ENCODE data around the gene NGF.

NGF gene

DNA sequence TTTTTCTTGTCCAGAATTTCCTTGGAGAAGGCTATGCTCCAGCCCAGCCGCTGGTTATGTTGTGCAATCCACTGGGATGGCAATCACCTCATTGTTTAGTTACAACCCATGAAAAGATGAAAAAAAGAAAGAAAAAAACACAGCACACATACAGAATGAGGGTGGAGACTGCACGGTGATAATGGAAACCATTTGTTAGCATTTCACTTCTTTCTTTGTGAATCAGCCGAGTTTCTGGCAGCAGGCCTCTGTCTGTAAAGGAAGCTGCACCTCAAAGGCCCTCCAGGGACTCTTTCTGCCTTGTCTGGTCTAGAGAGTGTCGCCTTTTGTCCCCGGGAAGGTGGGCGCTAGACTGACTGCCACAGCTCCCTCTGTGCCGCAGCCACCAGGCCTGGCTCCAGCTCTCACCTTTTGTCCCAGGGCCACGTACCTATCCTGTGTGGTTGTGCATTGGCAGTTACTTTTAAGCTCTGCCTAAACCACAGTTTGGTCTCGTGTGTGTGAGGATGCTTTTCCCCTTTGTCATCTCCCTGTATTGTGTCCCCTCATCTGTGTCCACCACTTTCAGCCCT lies 35.6 kb downstream of the NGF start:
- Histone ChIP-seq H3K4me2 (ENCODE audit: low read depth, low read length) (no peak overlapping the region), H3K36me3 (replicated peaks; ENCODE audit: insufficient read depth, low read length) (no peaks in the 10 kb centered on the region), H3K79me2 (ENCODE audit: low read length) (no peaks in the 10 kb centered on the region)

DNA sequence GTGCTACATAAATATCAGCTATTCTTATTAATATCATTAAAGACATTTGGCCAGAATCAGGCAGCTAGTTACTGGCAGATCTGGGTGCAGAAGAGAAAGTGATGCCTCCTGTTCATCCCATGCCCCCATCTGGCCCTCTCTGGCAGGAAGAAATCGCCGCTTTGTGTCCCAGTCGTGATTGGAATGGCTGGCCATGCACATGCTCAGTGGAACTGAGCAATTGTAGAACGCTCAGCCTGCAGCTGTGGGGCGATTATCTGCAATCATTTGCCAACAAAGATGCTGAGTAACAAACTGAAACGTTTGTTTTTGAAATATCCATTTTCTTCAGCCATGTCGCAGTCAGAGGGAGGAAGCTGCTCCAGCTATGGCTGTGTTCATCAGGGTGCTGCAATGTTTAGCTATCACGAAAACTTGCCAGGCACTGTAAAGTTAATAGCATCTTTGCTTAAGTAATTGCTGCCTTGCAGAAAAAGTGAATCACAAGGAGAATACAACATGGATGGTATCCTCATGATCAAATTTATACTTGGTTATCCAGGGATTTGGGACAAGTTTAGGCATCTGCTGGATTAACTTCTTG lies 36.5 kb downstream of the NGF start:
- Histone ChIP-seq H3K9me3 (replicated peaks; ENCODE audit: insufficient read depth, low read length) (no peaks in the 10 kb centered on the region), H3K27me3 (replicated peaks; ENCODE audit: insufficient read depth, low read length) (peaks cover 43% of the 10 kb centered on the region), H3K9me2 (replicated peaks; ENCODE audit: insufficient read depth, low read length) (no peaks in the 10 kb centered on the region), H3F3A (ENCODE audit: insufficient read depth, low read length) (0 out of 2 replicates have a peak, but pooled peaks cover 4% of the 10 kb centered on the region), H3K27ac (ENCODE audit: low read length) (no peak overlapping the region), H2AFZ (ENCODE audit: low read length) (no peak overlapping the region), H3K9ac (ENCODE audit: low read length) (no peak overlapping the region), H3K4me2 (ENCODE audit: low read depth, low read length) (no peak overlapping the region), H3K79me2 (ENCODE audit: low read length) (no peaks in the 10 kb centered on the region), H3K4me1 (ENCODE audit: low read length) (peaks cover 11% of the 10 kb centered on the region), H4K20me1 (ENCODE audit: insufficient read depth, low read length) (no peaks in the 10 kb centered on the region), H3K4me3 (ENCODE audit: low read length) (no peak overlapping the region), H3K36me3 (replicated peaks; ENCODE audit: insufficient read depth, low read length) (no peaks in the 10 kb centered on the region)
- DNase-seq = no peak
- TF ChIP-seq, protein P1, sequence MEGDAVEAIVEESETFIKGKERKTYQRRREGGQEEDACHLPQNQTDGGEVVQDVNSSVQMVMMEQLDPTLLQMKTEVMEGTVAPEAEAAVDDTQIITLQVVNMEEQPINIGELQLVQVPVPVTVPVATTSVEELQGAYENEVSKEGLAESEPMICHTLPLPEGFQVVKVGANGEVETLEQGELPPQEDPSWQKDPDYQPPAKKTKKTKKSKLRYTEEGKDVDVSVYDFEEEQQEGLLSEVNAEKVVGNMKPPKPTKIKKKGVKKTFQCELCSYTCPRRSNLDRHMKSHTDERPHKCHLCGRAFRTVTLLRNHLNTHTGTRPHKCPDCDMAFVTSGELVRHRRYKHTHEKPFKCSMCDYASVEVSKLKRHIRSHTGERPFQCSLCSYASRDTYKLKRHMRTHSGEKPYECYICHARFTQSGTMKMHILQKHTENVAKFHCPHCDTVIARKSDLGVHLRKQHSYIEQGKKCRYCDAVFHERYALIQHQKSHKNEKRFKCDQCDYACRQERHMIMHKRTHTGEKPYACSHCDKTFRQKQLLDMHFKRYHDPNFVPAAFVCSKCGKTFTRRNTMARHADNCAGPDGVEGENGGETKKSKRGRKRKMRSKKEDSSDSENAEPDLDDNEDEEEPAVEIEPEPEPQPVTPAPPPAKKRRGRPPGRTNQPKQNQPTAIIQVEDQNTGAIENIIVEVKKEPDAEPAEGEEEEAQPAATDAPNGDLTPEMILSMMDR (IDR thresholded peaks at IDR 0.05; ENCODE audit: low read length) = no peak
- no peak for TF ChIP-seq EZH2phosphoT487 (IDR thresholded peaks at IDR 0.05; ENCODE audit: low read length)
- TF ChIP-seq EZH2 (optimal IDR thresholded peaks at IDR 0.05; ENCODE audit: low read depth, low read length) = no peak

More for the DNA sequence above, 35.6 kb downstream of the NGF start:
- Histone ChIP-seq H3K4me1 (ENCODE audit: low read length) (peaks cover 3% of the 10 kb centered on the region), H3K9me2 (replicated peaks; ENCODE audit: insufficient read depth, low read length) (no peaks in the 10 kb centered on the region), H3K27ac (ENCODE audit: low read length) (no peak overlapping the region), H4K20me1 (ENCODE audit: insufficient read depth, low read length) (no peaks in the 10 kb centered on the region), H2AFZ (ENCODE audit: low read length) (no peak overlapping the region), H3K27me3 (replicated peaks; ENCODE audit: insufficient read depth, low read length) (peaks cover 40% of the 10 kb centered on the region), H3F3A (ENCODE audit: insufficient read depth, low read length) (no peaks in the 10 kb centered on the region), H3K4me3 (ENCODE audit: low read length) (no peak overlapping the region), H3K9ac (ENCODE audit: low read length) (no peak overlapping the region), H3K9me3 (replicated peaks; ENCODE audit: insufficient read depth, low read length) (no peaks in the 10 kb centered on the region)
- TF ChIP-seq, protein P1 (IDR thresholded peaks at IDR 0.05; ENCODE audit: low read length) = no peak
- no peak for TF ChIP-seq EZH2phosphoT487 (IDR thresholded peaks at IDR 0.05; ENCODE audit: low read length)
- no peak for TF ChIP-seq EZH2 (optimal IDR thresholded peaks at IDR 0.05; ENCODE audit: low read depth, low read length)
- DNase-seq = no peak

DNA sequence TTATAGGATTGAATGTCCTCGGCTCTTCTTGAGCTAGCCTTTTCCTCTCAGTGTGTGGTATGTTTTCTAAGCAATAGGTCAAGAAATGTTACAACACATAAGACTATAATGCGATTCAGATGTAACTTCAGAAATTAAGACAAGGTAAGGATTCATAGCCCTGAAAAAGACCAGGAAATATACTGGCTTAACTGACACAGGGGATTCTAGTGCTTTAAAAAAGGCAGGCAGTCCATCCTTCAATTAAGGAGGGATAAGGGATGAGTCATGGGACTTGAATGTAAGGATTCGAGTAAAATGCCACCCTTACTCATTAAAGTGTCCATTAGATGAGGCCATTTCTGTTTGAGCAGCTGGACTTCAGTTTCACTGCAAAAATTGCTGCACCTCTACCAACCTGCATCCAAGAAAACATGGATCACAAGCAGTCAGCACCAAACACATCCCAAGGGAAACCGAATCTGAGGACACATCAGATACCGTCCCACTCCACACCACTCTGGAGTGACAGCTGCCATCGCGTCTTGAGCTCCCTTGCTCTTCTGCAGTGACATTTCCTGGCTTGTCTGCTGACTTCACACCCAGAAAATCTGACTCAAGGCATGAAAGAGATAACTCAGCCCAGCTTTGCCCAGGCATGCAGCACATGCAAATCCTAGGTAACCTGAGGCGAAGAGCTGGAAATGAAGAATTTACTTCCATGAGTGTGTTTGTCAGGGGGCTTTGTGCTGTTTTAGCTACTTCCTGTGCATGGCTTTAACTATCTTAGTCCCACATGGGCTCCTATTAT lies 37.8 kb downstream of the NGF start:
- Histone ChIP-seq H3K4me3 (ENCODE audit: low read length) (no peak overlapping the region), H4K20me1 (ENCODE audit: insufficient read depth, low read length) (no peaks in the 10 kb centered on the region), H3K4me1 (ENCODE audit: low read length) (peaks cover 13% of the 10 kb centered on the region), H2AFZ (ENCODE audit: low read length) (no peak overlapping the region), H3K79me2 (ENCODE audit: low read length) (no peaks in the 10 kb centered on the region), H3K9ac (ENCODE audit: low read length) (no peak overlapping the region), H3K9me2 (replicated peaks; ENCODE audit: insufficient read depth, low read length) (no peaks in the 10 kb centered on the region), H3K9me3 (replicated peaks; ENCODE audit: insufficient read depth, low read length) (no peaks in the 10 kb centered on the region), H3F3A (ENCODE audit: insufficient read depth, low read length) (0 out of 2 replicates have a peak, but pooled peaks cover 6% of the 10 kb centered on the region), H3K27ac (ENCODE audit: low read length) (no peak overlapping the region), H3K27me3 (replicated peaks; ENCODE audit: insufficient read depth, low read length) (peaks cover 54% of the 10 kb centered on the region), H3K4me2 (ENCODE audit: low read depth, low read length) (no peak overlapping the region), H3K36me3 (replicated peaks; ENCODE audit: insufficient read depth, low read length) (no peaks in the 10 kb centered on the region)
- TF ChIP-seq, protein P1 (IDR thresholded peaks at IDR 0.05; ENCODE audit: low read length) = no peak
- no peak for DNase-seq

Data from MM.1S (cell line).